Neutrophil (primary cell): ENCODE measurements around the gene LONRF3.
"Not testable (repeated sequence)": the region's sequence is repeated elsewhere in the genome, so short reads cannot be mapped to it uniquely, and the experiment has no call there.

Experiments used
- H3K27ac ChIP-seq: fragments of 200-600 bp; sonication (generic); 2 replicates; pipeline ENCODE4 v1.5.1; 2016; ENCODE audit warnings: mild to moderate bottlenecking, moderate library complexity
- H3K27me3 ChIP-seq: fragments of 200-600 bp; sonication (generic); 2 replicates; pipeline ENCODE4 v1.6.0; 2016; ENCODE audit warnings: mild to moderate bottlenecking
- H3K36me3 ChIP-seq: fragments of 200-600 bp; sonication (generic); 2 replicates; pipeline ENCODE4 v1.5.1; 2017
- H3K4me1 ChIP-seq, 2 experiments: fragments of 200-600 bp in 1 of 2; sonication (generic) in 1 of 2; 1 replicate in 1 of 2; 2 replicates in 1 of 2; pipeline versions ENCODE4 v1.5.1 to v1.6.1; 2013 to 2016; ENCODE audit warnings: low read depth in 1 of 2, low read length in 1 of 2, mild to moderate bottlenecking in 1 of 2, moderate library complexity in 1 of 2; ENCODE audit not compliant: control insufficient read depth in 1 of 2, insufficient read depth in 1 of 2
- H3K4me3 ChIP-seq, 2 experiments: fragments of 200-600 bp in 1 of 2; sonication (generic) in 1 of 2; 1 replicate in 1 of 2; 2 replicates in 1 of 2; pipeline ENCODE4 v1.5.1; 2013 to 2016; ENCODE audit warnings: low read depth in 1 of 2, low read length in 1 of 2, mild to moderate bottlenecking in 1 of 2, moderate library complexity in 1 of 2
- H3K9me3 ChIP-seq: fragments of 200-600 bp; sonication (generic); 2 replicates; pipeline ENCODE4 v1.5.1; 2016
- TF ChIP-seq, protein P1 (sequence below): fragments of 200-600 bp; sonication (generic); IDR thresholded peaks from 2 replicates; pipeline ENCODE4 v1.5.1; 2016; ENCODE audit warnings: antibody characterized with exemption

The LONRF3 gene

GRCh38 chrX:119013164-119013563 lies 38.7 kb downstream of the LONRF3 start:
- Histone ChIP-seq H3K9me3 (no peaks in the 10 kb centered on the region), H3K4me1 (no peaks in the 10 kb centered on the region), H3K27me3 (no peaks in the 10 kb centered on the region), H3K36me3 (no peaks in the 10 kb centered on the region), H3K27ac (no peak overlapping the region), H3K4me3 (no peak overlapping the region)
- TF ChIP-seq, protein P1, sequence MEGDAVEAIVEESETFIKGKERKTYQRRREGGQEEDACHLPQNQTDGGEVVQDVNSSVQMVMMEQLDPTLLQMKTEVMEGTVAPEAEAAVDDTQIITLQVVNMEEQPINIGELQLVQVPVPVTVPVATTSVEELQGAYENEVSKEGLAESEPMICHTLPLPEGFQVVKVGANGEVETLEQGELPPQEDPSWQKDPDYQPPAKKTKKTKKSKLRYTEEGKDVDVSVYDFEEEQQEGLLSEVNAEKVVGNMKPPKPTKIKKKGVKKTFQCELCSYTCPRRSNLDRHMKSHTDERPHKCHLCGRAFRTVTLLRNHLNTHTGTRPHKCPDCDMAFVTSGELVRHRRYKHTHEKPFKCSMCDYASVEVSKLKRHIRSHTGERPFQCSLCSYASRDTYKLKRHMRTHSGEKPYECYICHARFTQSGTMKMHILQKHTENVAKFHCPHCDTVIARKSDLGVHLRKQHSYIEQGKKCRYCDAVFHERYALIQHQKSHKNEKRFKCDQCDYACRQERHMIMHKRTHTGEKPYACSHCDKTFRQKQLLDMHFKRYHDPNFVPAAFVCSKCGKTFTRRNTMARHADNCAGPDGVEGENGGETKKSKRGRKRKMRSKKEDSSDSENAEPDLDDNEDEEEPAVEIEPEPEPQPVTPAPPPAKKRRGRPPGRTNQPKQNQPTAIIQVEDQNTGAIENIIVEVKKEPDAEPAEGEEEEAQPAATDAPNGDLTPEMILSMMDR, result no peak

DNA sequence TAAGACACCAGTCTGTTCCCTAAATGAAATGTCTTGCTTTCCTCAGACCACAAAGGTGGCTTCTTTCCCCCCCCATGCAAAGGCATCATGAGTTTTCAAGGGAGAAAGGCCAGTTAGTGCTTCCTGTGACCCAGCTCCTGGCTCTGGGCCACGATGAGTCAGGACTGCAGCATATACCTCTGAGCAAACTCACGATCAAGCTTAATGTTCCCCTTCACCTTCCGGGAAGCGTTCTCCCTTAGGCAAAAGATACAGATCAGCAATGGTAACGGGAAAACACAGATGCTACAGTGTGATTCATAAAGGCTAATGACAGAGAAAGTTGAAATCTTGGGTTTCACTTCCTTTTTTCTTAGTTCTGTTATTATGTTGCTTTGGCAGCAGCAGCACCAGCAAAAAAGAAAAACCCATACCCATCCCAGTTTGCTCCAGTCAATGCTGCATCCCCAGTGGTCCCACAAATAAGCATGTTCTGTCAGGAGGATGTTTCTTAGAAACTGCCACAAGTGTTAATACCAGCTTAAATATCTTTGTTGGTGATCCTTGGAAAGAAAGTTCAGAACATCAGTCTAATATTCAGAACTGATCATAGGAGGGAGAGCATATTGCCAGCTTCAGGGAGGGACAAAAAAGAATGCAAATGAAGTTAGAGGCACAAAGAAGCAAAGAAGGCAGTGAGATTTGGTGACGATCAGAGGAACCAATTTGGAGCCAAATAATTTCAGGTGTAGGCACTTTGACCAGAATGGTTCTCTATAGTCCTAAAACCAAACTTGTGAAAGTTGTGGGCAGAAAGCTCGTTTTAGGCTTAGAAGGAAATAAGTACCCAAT lies 41.2 kb downstream of the LONRF3 start:
- TF ChIP-seq, protein P1, result no peak
- Histone ChIP-seq H3K27ac (no peak overlapping the region), H3K27me3 (no peaks in the 10 kb centered on the region), H3K9me3 (no peaks in the 10 kb centered on the region), H3K36me3 (no peaks in the 10 kb centered on the region), H3K4me3 (no peak overlapping the region), H3K4me1 (no peaks in the 10 kb centered on the region)

- H3K9me3 ChIP-seq, result no peaks in the 10 kb centered on the region
- H3K4me3 ChIP-seq, result no peak overlapping the region
- H3K27me3 ChIP-seq, result no peaks in the 10 kb centered on the region
- H3K4me1 ChIP-seq, result no peaks in the 10 kb centered on the region
- H3K36me3 ChIP-seq, result no peaks in the 10 kb centered on the region
- TF ChIP-seq, protein P1, result no peak
- no peak overlapping the region for H3K27ac ChIP-seq
Observed at GRCh38 chrX:119017077-119017476, 42.7 kb downstream of the LONRF3 start.

- H3K4me3 ChIP-seq, result no peak overlapping the region
- no peaks in the 10 kb centered on the region for H3K4me1 ChIP-seq
- no peak overlapping the region for H3K27ac ChIP-seq
- H3K27me3 ChIP-seq, result no peaks in the 10 kb centered on the region
- H3K36me3 ChIP-seq, result no peaks in the 10 kb centered on the region
- H3K9me3 ChIP-seq, result no peaks in the 10 kb centered on the region
- TF ChIP-seq, protein P1, result no peak
Observed at GRCh38 chrX:119025900-119026299, 51.5 kb downstream of the LONRF3 start.

GRCh38 chrX:119026344-119026743 lies 51.9 kb downstream of the LONRF3 start:
- not testable (repeated sequence) for H3K36me3 ChIP-seq, H3K27me3 ChIP-seq, H3K27ac ChIP-seq, H3K4me3 ChIP-seq, H3K4me1 ChIP-seq, H3K9me3 ChIP-seq

DNA sequence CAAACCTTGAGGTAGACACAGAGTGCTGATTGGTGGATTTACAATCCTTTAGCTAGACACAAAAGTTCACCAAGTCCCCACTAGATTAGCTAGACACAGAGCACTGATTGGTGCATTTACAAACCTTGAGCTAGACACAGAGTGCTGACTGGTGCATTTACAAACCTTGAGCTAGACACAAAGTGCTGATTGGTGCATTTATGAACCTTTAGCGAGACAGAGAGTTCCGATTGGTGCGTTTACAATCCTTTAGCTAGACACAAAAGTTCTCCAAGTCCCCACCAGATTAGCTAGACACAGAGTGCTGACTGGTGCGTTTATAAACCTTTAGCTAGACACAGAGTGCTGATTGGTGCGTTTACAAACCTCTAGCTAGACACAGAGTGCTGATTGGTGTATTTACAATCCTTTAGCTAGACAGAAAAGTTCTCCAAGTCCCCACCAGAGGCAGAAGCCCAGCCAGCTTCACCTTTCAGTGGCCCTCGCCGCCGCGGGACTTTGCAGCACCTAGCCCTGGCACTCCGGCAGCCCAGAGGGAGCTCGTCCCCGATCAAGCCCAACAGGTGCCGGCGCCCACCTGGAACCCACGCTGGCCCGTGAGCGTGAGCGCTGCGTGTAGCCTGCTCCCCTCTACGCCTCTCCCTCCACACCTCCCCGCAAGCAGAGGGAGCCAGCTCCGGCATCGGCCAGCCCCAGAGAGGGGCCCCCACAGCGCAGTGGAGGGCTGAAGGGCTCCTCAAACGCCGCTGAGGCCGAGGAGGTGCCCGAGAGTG lies 53.7 kb downstream of the LONRF3 start:
- H3K4me3 ChIP-seq, H3K27ac ChIP-seq, H3K9me3 ChIP-seq, H3K4me1 ChIP-seq, H3K36me3 ChIP-seq, H3K27me3 ChIP-seq: not testable (repeated sequence)
